Retinal pigment epithelial cell (primary cell): ENCODE results near the gene CEACAM1.
"Not testable (repeated sequence)": the region's sequence is repeated elsewhere in the genome, so short reads cannot be mapped to it uniquely, and the experiment has no call there.

Experiments
- DNase-seq: peaks from one replicate; pipeline ENCODE4 v3.0.0-alpha.2; 2010; ENCODE audit warnings: low read depth
- H3K4me3 ChIP-seq: 2 replicates; pipeline ENCODE4 v1.5.1; 2011; ENCODE audit warnings: mild to moderate bottlenecking, low read length, control low read depth, moderate library complexity
- TF ChIP-seq, protein P1 (sequence below): conservative IDR thresholded peaks from 2 replicates; pipeline ENCODE4 v1.5.1; 2011; ENCODE audit warnings: low read depth, low read length, control low read depth, inconsistent platforms

CEACAM1 gene

DNA sequence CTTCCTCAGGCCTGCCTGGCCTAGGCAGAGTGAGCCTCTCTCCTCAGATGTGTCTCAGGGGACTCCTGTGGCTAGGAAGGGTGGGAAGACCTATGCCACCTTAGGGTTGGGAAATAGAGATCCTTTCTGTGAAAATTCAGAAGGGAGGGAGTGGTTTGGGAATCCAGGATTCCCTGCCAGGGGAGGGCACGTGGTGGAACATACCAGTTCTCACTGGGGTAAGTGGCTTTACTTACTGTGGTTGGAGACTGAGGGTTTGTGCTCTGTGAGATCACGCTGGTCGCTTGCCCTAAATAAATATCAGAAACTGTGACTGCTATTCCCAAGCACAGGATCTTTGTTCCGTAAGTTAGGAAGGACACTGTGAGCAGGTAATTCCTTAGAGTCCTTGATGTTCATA lies 16.9 kb downstream of the CEACAM1 start:
- TF ChIP-seq, protein P1, sequence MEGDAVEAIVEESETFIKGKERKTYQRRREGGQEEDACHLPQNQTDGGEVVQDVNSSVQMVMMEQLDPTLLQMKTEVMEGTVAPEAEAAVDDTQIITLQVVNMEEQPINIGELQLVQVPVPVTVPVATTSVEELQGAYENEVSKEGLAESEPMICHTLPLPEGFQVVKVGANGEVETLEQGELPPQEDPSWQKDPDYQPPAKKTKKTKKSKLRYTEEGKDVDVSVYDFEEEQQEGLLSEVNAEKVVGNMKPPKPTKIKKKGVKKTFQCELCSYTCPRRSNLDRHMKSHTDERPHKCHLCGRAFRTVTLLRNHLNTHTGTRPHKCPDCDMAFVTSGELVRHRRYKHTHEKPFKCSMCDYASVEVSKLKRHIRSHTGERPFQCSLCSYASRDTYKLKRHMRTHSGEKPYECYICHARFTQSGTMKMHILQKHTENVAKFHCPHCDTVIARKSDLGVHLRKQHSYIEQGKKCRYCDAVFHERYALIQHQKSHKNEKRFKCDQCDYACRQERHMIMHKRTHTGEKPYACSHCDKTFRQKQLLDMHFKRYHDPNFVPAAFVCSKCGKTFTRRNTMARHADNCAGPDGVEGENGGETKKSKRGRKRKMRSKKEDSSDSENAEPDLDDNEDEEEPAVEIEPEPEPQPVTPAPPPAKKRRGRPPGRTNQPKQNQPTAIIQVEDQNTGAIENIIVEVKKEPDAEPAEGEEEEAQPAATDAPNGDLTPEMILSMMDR = no peak
- H3K4me3 ChIP-seq = no peak overlapping the region
- no peak for DNase-seq

DNA sequence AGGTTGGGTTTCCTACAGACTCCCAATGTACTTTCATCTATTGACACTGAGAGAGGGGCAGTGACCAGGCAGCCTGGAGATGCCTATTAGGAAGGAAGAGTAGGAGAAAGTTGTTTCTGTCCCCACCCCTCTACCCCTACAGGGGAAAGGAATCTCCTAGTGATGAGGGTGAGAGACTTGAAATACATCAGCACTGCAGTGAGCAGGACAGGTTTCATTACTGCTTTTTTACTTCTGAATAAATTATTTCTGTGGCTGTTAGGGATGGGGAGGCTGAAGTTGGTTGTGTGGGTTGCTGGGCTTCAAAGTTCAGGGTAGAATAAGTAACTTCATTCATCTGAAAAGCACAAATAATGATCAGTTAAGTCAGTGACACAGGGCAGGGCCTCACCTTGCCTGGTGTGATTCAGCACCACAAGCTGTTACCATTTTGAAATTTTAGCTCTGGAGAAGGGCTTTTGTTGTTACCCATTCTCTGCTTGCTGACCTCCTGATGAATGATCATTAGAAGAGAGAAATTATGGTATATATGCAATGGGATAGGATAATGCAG lies 19.3 kb downstream of the CEACAM1 start:
- TF ChIP-seq, protein P1 = no peak
- no peak overlapping the region for H3K4me3 ChIP-seq
- no peak for DNase-seq

DNA sequence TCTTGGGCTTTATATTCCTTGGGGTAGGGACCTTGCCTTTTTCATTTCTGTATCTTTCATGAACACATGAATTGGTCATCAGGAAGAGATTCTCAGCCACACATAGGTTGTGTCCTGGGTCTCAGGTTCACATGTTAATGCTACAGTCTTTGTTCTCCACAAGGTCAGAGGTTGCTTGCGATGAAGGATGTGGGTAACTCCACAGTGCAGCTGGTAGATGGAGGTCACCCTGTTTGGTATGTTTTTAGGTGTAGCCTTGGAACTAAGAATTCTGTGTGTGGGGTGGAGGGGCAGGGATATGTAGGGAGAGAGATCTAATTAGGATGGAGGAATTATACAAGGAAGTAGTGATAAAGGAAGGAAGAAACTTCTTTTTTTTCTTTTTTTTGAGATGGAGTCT lies 23.2 kb downstream of the CEACAM1 start:
- TF ChIP-seq, protein P1 = no peak
- no peak for DNase-seq
- no peak overlapping the region for H3K4me3 ChIP-seq

GRCh38 chr19:42501733-42502132 lies 26.5 kb downstream of the CEACAM1 start:
- DNase-seq = no peak
- no peak overlapping the region for H3K4me3 ChIP-seq
- TF ChIP-seq, protein P1 = no peak

GRCh38 chr19:42501243-42501642 lies 27.0 kb downstream of the CEACAM1 start:
- not testable (repeated sequence) for H3K4me3 ChIP-seq, DNase-seq

- no peak for DNase-seq
- TF ChIP-seq, protein P1 = no peak
- no peak overlapping the region for H3K4me3 ChIP-seq
Observed at GRCh38 chr19:42498169-42498757, 30.0 kb downstream of the CEACAM1 start.

- no peak overlapping the region for H3K4me3 ChIP-seq
- TF ChIP-seq, protein P1 = no peak
- no peak for DNase-seq
Observed at GRCh38 chr19:42497492-42498168, 30.7 kb downstream of the CEACAM1 start.
